SJCRH30 (cell line): ENCODE measurements around the gene NANP. TPM values are rescaled to one million over a fixed set of nuclear protein-coding genes. Genes with fewer than 3 reads are reported as not detected.
"Not testable (repeated sequence)": the region's sequence is repeated elsewhere in the genome, so short reads cannot be mapped to it uniquely, and the experiment has no call there.

Source experiments
- DNase-seq, 2 experiments: peaks; one replicate each; pipeline ENCODE4 v3.0.0-alpha.2; 2015 to 2020
- H3K27ac ChIP-seq: fragments of 250-450 bp; sonication (Bioruptor Pico); 2 replicates; pipeline ENCODE4 v1.5.1; 2020; ENCODE audit warnings: mild to moderate bottlenecking, moderate library complexity
- H3K27me3 ChIP-seq: fragments of 250-450 bp; sonication (Bioruptor Pico); 2 replicates; pipeline ENCODE4 v1.5.1; 2020; ENCODE audit warnings: mild to moderate bottlenecking, moderate library complexity
- H3K36me3 ChIP-seq: fragments of 250-450 bp; sonication (Bioruptor Pico); 2 replicates; pipeline ENCODE4 v1.5.1; 2020; ENCODE audit warnings: mild to moderate bottlenecking, moderate library complexity
- H3K4me1 ChIP-seq: fragments of 250-450 bp; sonication (Bioruptor Pico); 2 replicates; pipeline ENCODE4 v1.5.1; 2020; ENCODE audit warnings: mild to moderate bottlenecking, moderate library complexity
- H3K4me3 ChIP-seq: fragments of 250-450 bp; sonication (Bioruptor Pico); 2 replicates; pipeline ENCODE4 v1.5.1; 2020; ENCODE audit warnings: mild to moderate bottlenecking, moderate library complexity
- H3K9me3 ChIP-seq: fragments of 250-450 bp; sonication (Bioruptor Pico); replicated peaks from 2 replicates; pipeline ENCODE4 v1.5.1; 2020; ENCODE audit warnings: mild to moderate bottlenecking, moderate library complexity
- total RNA-seq: library from RNA; depleted of rRNA; stranded (reverse); fragments of >200 nt; shearing (Covaris generic); gene quantifications from 2 replicates; pipeline ENCODE4 v1.2.3, GENCODE V29; 2014

The NANP gene
- total RNA-seq, 1 experiment from 2014 or later, result 16.2 TPM

DNA sequence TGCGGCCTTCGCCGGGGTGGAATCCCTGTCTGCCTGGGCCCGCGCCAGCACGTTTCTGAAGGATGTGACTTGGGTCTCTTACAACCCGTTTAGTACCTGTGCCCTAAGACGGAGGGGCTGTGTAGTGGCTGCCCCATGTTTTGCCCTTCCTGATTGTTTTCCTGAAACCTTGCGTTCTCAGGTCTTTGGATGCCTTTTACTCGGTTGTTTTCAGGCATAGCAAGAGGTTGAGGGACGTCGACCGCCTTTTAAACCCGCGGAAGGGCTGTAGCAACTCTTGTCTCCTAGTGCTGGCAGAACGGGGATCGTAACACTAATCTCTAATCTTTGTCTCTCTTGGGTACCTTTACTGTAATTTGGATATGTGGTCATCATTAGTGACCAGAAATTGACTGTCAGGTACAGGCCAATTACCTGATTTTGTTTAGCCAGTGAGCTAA, 706 bp upstream of the NANP start:
- Histone ChIP-seq H3K4me1 (0 out of 2 replicates have a peak, but pooled peaks cover 5% of the 10 kb centered on the region), H3K9me3 (no peaks in the 10 kb centered on the region), H3K4me3 (peak overlapping the region; percentile 70), H3K36me3 (peaks cover 3% of the 10 kb centered on the region; the same call in 1 of the 2 replicates), H3K27me3 (no peaks in the 10 kb centered on the region), H3K27ac (peak overlapping the region; percentile 90)
- no peak for DNase-seq

DNA sequence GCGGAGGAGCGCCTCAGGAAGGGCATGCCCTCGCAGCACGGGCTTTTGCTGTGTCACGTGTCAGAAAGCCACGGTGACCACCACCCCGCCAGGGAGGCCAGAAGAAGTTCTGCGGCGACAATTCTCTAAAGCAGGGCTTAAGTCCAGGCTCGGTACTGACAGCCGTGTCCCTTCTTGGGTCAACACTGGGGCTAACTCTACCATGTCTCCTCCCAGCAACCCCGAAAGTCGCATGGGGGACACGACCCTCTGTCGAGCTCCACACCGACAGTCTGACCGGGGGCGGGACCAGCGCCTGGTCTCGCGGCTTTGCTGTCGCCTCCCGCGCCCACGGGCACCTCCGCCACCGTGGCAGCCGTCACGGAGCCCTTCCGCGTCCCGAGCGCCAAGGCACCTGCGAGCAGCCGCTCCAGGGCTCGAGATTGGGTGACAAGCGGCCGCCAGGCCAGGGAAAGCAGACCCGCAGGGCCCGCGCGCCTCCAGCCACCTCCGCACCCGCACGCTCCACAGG, 534 bp downstream of the NANP start:
- Histone ChIP-seq H3K4me1 (0 out of 2 replicates have a peak, but pooled peaks cover 5% of the 10 kb centered on the region), H3K27ac (peak overlapping the region; percentile 90), H3K9me3 (no peaks in the 10 kb centered on the region), H3K27me3 (no peaks in the 10 kb centered on the region), H3K4me3 (peak overlapping the region; percentile 70), H3K36me3 (peaks cover 3% of the 10 kb centered on the region; the same call in 1 of the 2 replicates)
- peak; percentile 56 to 58 for DNase-seq

DNA sequence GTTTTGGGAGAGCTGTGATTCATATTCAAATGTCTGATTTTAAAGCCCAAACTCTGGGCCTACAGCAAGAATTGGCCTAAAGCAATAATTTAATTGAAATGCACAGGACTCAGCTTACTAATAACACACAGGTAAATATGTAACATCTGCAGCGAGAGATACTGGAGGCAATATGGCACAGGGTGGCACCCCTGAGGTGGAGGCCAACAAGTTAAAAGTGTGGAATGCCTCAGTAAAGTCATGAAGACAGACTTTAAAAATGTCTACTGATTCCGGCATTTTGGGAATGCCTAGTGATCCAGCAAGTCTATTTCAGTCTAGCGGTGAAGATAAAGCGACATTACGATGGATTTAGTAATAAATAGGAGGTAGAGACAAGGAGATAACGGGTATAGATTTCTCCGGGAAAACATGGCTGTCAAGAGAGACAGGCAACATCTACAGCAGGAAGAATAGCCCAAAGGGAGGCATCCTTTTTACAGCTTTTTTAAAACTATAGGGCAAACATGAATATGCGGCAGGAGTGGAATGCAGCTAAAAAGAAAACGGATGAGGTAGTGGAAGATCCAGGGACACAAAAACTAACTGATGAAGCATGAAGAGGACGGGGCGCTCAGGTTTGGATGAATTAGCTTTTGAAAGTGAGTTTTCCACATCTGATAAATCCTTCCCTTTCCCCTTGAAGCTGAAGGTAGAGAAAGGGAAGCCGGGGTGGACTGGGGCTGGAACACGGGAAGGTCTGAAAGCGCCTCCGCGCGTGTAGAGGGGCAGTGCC, 1.2 kb downstream of the NANP start:
- 0 out of 2 replicates have a peak, but pooled peaks cover 5% of the 10 kb centered on the region for H3K4me1 ChIP-seq
- H3K27ac ChIP-seq, result peak overlapping the region; percentile 90

GRCh38 chr20:25622049-25622448, 1.8 kb downstream of the NANP start:
- Histone ChIP-seq H3K4me1 (0 out of 2 replicates have a peak, but pooled peaks cover 5% of the 10 kb centered on the region), H3K9me3 (no peaks in the 10 kb centered on the region), H3K27me3 (no peaks in the 10 kb centered on the region), H3K27ac (no peak overlapping the region; the same call in 1 of the 2 replicates), H3K36me3 (peaks cover 4% of the 10 kb centered on the region; the same call in 1 of the 2 replicates), H3K4me3 (peak overlapping the region; percentile 70)
- DNase-seq, result no peak

More for the DNA sequence above, 1.2 kb downstream of the NANP start:
- H3K36me3 ChIP-seq, result peaks cover 4% of the 10 kb centered on the region; the same call in 1 of the 2 replicates
- H3K27me3 ChIP-seq, result no peaks in the 10 kb centered on the region
- peak overlapping the region; percentile 70 for H3K4me3 ChIP-seq
- DNase-seq, result no peak
- no peaks in the 10 kb centered on the region for H3K9me3 ChIP-seq

DNA sequence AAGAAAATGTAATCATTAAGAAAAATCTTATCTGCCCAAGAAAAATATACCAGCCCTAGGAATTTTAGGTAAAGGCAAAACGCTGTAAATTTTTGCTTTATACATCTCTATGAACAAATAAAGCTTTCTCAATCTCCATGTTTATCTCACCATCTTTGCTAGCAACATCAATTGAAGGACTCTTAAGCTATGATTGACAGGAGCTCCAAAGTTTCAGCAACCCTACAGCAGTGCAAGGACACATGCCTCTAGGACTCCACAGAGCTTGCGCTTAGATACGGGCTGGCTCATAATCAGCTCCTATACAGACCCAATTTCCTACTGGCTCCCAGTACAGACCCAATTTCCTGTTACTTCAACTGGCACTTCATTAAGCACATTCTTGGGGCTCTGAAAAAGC, 4.3 kb downstream of the NANP start:
- H3K36me3 ChIP-seq, result peaks cover 21% of the 10 kb centered on the region
- H3K4me1 ChIP-seq, result 0 out of 2 replicates have a peak, but pooled peaks cover 2% of the 10 kb centered on the region
- H3K27ac ChIP-seq, result no peak overlapping the region
- H3K4me3 ChIP-seq, result no peak overlapping the region
- H3K27me3 ChIP-seq, result no peaks in the 10 kb centered on the region
- no peaks in the 10 kb centered on the region for H3K9me3 ChIP-seq
- DNase-seq, result no peak

GRCh38 chr20:25608774-25609173, 15.0 kb downstream of the NANP start:
- Histone ChIP-seq H3K27me3 (no peaks in the 10 kb centered on the region), H3K4me3 (no peak overlapping the region), H3K36me3 (no peaks in the 10 kb centered on the region), H3K9me3 (no peaks in the 10 kb centered on the region), H3K27ac (no peak overlapping the region), H3K4me1 (peaks cover 14% of the 10 kb centered on the region)
- no peak for DNase-seq

DNA sequence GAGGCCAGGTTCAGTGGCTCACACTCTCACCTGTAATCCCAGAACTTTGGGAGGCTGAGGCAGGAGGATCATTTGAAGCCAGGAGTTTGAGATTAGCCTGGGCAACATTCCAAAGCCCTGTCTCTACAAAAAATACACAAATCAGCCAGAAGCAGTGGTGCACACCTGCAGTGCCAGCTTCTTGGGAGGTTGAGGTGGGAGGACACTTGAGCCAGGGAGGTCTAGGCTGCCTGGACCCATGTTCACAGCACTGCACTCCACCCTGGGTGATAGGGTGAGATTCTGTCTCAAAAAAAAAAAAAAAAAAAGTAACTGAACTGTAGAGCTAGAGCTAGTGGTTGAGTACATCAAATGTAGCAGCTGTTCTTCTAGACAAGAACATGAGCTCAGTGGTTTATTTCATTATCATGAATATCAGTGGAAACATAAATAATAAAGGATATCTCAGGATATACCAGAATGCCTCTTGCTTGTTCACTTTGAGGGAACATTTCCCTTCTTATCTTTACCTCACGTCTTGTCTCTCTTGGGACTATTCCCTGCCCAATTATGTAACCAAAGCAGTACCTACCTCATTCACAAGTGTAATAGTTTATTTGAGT, 17.6 kb downstream of the NANP start:
- peaks cover 14% of the 10 kb centered on the region for H3K4me1 ChIP-seq
- no peaks in the 10 kb centered on the region for H3K27me3 ChIP-seq
- no peak overlapping the region for H3K4me3 ChIP-seq
- no peak overlapping the region for H3K27ac ChIP-seq
- no peaks in the 10 kb centered on the region for H3K36me3 ChIP-seq
- no peaks in the 10 kb centered on the region for H3K9me3 ChIP-seq
- peak in 1 of 2 experiments; percentile 22 for DNase-seq

- H3K36me3 ChIP-seq, result no peaks in the 10 kb centered on the region
- H3K9me3 ChIP-seq, result no peaks in the 10 kb centered on the region
- DNase-seq, result peak; percentile 36 to 54
- peaks cover 14% of the 10 kb centered on the region for H3K4me1 ChIP-seq
- no peaks in the 10 kb centered on the region for H3K27me3 ChIP-seq
- no peak overlapping the region for H3K27ac ChIP-seq
- H3K4me3 ChIP-seq, result no peak overlapping the region
Observed at GRCh38 chr20:25605148-25605547, 18.7 kb downstream of the NANP start.

DNA sequence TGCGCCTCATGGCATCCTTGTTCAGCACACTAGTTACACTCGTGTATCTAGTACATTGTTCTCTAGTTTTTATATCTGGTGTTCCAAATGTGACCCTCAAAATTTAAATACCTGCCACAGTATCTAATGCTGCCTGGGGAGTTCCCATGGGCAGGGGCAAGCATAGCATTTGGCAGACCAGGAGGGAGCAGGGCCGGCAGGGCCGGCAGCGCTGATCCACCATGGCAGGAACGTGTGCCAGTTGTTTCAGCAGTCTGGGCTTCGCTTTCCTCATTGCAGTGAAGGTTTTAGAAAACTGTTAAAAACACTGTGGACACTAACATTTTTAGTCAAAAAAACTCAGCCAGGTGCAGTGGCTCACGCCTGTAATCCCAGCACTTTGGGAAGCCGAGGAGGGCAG, 19.2 kb downstream of the NANP start:
- H3K27ac ChIP-seq, result no peak overlapping the region
- no peaks in the 10 kb centered on the region for H3K27me3 ChIP-seq
- no peak for DNase-seq
- H3K4me3 ChIP-seq, result no peak overlapping the region
- H3K9me3 ChIP-seq, result no peaks in the 10 kb centered on the region
- peaks cover 14% of the 10 kb centered on the region for H3K4me1 ChIP-seq
- H3K36me3 ChIP-seq, result no peaks in the 10 kb centered on the region

GRCh38 chr20:25602914-25603309, 20.9 kb downstream of the NANP start:
- not testable (repeated sequence) for H3K27ac ChIP-seq, H3K9me3 ChIP-seq, H3K27me3 ChIP-seq, H3K4me3 ChIP-seq, H3K36me3 ChIP-seq, DNase-seq
- H3K4me1 ChIP-seq, result peaks cover 14% of the 10 kb centered on the region

GRCh38 chr20:25602191-25602913, 21.5 kb downstream of the NANP start:
- H3K4me3 ChIP-seq, H3K9me3 ChIP-seq, DNase-seq, H3K36me3 ChIP-seq, H3K27me3 ChIP-seq, H3K27ac ChIP-seq: not testable (repeated sequence)
- peaks cover 14% of the 10 kb centered on the region for H3K4me1 ChIP-seq

DNA sequence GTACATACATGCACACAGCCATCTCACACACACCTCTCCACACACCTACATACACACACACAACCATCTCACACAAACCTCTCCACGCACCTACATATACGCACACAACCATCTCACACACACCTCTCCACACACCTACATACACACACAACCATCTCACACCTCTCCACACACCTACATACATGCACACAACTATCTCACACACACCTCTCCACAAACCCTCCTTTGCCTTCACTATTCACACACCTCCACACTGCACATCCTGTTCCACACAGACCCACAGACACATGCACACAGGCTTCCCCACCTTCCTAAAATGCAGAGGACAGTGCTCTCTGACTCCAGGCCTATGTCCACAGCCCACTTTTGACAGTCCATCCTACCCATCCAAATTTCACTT, 22.2 kb downstream of the NANP start:
- Histone ChIP-seq H3K27me3 (no peaks in the 10 kb centered on the region), H3K36me3 (no peaks in the 10 kb centered on the region), H3K4me3 (no peak overlapping the region), H3K27ac (no peak overlapping the region), H3K9me3 (no peaks in the 10 kb centered on the region), H3K4me1 (peaks cover 13% of the 10 kb centered on the region)
- no peak for DNase-seq

GRCh38 chr20:25600632-25601031, 23.2 kb downstream of the NANP start:
- no peak overlapping the region for H3K27ac ChIP-seq
- no peaks in the 10 kb centered on the region for H3K27me3 ChIP-seq
- peak; percentile 20 to 24 for DNase-seq
- H3K9me3 ChIP-seq, result no peaks in the 10 kb centered on the region
- H3K36me3 ChIP-seq, result no peaks in the 10 kb centered on the region
- peaks cover 7% of the 10 kb centered on the region; the same call in 1 of the 2 replicates for H3K4me1 ChIP-seq
- H3K4me3 ChIP-seq, result no peak overlapping the region

DNA sequence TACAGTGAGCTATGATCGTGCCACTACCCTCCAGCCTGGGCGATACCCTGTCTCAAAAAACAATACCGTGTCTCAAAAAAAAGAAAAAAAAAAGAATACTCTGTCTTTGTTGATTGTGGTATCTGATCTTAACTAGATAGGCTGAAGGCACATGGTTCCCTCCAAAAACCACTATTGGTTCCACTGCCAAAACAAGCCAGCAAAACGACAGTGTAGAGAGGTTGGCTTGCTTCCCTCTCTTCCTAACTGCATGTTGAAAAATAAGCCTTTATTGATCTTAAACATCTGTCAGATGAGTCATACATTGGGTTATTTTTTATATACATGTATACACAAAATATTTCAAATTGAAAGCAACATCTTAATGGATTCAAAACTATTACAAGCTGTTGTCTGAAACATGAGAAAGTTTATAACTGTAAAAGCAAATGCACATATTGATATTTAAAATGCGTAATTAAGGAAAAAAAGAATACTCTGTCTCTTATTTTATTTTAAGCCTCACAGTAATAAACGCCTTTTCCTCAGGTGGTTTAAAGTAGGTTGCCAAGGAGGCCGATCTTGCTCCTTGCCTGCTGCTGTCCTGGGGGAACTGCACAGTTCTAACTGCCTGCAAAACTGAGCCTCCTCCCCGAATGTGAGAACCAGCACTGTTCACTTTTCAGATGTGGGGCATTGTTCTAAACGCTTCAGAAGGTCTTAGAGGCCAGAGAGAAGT, 31.5 kb downstream of the NANP start:
- DNase-seq, result no peak
- no peaks in the 10 kb centered on the region for H3K36me3 ChIP-seq
- H3K4me3 ChIP-seq, result no peak overlapping the region
- H3K27ac ChIP-seq, result no peak overlapping the region
- H3K27me3 ChIP-seq, result no peaks in the 10 kb centered on the region
- no peaks in the 10 kb centered on the region for H3K4me1 ChIP-seq
- no peaks in the 10 kb centered on the region for H3K9me3 ChIP-seq
